IMR-90 (cell line): ENCODE measurements around the gene COMMD1. TPM values are rescaled to one million over a fixed set of nuclear protein-coding genes. Genes with fewer than 3 reads are reported as not detected.
"Not testable (repeated sequence)": the region's sequence is repeated elsewhere in the genome, so short reads cannot be mapped to it uniquely, and the experiment has no call there.

Experiments
- ATAC-seq: fragments of 200-7000 bp; cut with Tn5 transposase; 2 replicates; pipeline ENCODE4 v1.9.1; 2020; ENCODE audit warnings: low read depth, mild to moderate bottlenecking, moderate library complexity
- BruUV-seq: library from RNA; stranded (reverse); fragments of 400-500 nt; replicated peaks from 2 replicates; lab custom pipeline; 2021; lab: Mats Ljungman, UMichigan
- CTCF ChIA-PET: fragments of 300-600 bp; formaldehyde crosslinking; extraction: SDS; loops from one replicate; lab custom pipeline; 2021; ENCODE audit warnings: antibody characterized with exemption; lab: Yijun Ruan, JAX
- POLR2A ChIA-PET: fragments of 300-600 bp; sonication (Branson Sonifier 250); formaldehyde crosslinking; loops from one replicate; lab custom pipeline; 2022; ENCODE audit warnings: antibody characterized with exemption; ENCODE audit not compliant: unreplicated experiment; lab: Charles Lee
- DNase-seq: peaks from one replicate; pipeline ENCODE4 v3.0.0; 2013
- H2AFZ ChIP-seq: replicated peaks from 2 replicates; pipeline ENCODE3; 2013; ENCODE audit warnings: low read length, mild to moderate bottlenecking; ENCODE audit not compliant: poor library complexity
- H2AK5ac ChIP-seq: 2 replicates; pipeline ENCODE4 v1.6.1; 2013; ENCODE audit warnings: low read depth, low read length, inconsistent platforms
- H2AK9ac ChIP-seq: replicated peaks from 2 replicates; pipeline ENCODE3; 2013; ENCODE audit warnings: mild to moderate bottlenecking, low read depth, low read length, moderate library complexity; ENCODE audit not compliant: poor library complexity
- H2BK120ac ChIP-seq: 2 replicates; pipeline ENCODE4 v1.6.1; 2013; ENCODE audit warnings: low read depth, low read length, inconsistent platforms
- H2BK15ac ChIP-seq: 3 replicates; pipeline ENCODE4 v1.6.1; 2013; ENCODE audit warnings: low read depth, low read length, inconsistent platforms
- H2BK20ac ChIP-seq: 2 replicates; pipeline ENCODE4 v1.6.1; 2013; ENCODE audit warnings: low read depth, mild to moderate bottlenecking, inconsistent platforms, low read length, moderate library complexity
- H2BK5ac ChIP-seq: 2 replicates; pipeline ENCODE4 v1.6.1; 2013; ENCODE audit warnings: mild to moderate bottlenecking, low read depth, low read length, inconsistent platforms; ENCODE audit not compliant: poor library complexity, severe bottlenecking
- H3K14ac ChIP-seq: replicated peaks from 2 replicates; pipeline ENCODE4 v1.6.1; 2013; ENCODE audit warnings: low read depth, low read length, inconsistent platforms
- H3K18ac ChIP-seq: 2 replicates; pipeline ENCODE4 v1.6.1; 2013; ENCODE audit warnings: low read depth, low read length, control low read depth
- H3K23ac ChIP-seq: 2 replicates; pipeline ENCODE4 v1.6.1; 2013; ENCODE audit warnings: low read depth, low read length, inconsistent platforms
- H3K27ac ChIP-seq: 2 replicates; pipeline ENCODE4 v1.5.1; 2013; ENCODE audit warnings: mild to moderate bottlenecking, control low read depth, low read length; ENCODE audit not compliant: insufficient read depth
- H3K27me3 ChIP-seq: 2 replicates; pipeline ENCODE4 v1.6.1; 2013; ENCODE audit warnings: low read length; ENCODE audit not compliant: control insufficient read depth, insufficient read depth
- H3K36me3 ChIP-seq: 2 replicates; pipeline ENCODE4 v1.6.1; 2013; ENCODE audit warnings: low read length, mixed read lengths; ENCODE audit not compliant: control insufficient read depth, insufficient read depth
- H3K4ac ChIP-seq: 2 replicates; pipeline ENCODE4 v1.6.1; 2013; ENCODE audit warnings: low read depth, low read length, inconsistent platforms
- H3K4me1 ChIP-seq: 2 replicates; pipeline ENCODE4 v1.6.1; 2013; ENCODE audit warnings: low read length, mixed read lengths; ENCODE audit not compliant: control insufficient read depth, insufficient read depth
- H3K4me2 ChIP-seq: 2 replicates; pipeline ENCODE4 v1.6.1; 2013; ENCODE audit warnings: low read depth, mild to moderate bottlenecking, control low read depth, low read length, moderate library complexity
- H3K4me3 ChIP-seq: 2 replicates; pipeline ENCODE4 v1.5.1; 2013; ENCODE audit warnings: low read depth, mild to moderate bottlenecking, control low read depth, low read length, moderate library complexity; ENCODE audit not compliant: insufficient read depth
- H3K56ac ChIP-seq: 2 replicates; pipeline ENCODE4 v1.6.1; 2013; ENCODE audit warnings: low read length, inconsistent platforms; ENCODE audit not compliant: insufficient read depth; ENCODE audit errors: extremely low read depth
- H3K79me1 ChIP-seq, 2 experiments: 2 replicates each; pipeline ENCODE4 v1.6.1; 2013; ENCODE audit warnings: low read length in 2 of 2, inconsistent platforms in 1 of 2, low read depth in 1 of 2
- H3K9ac ChIP-seq: 2 replicates; pipeline ENCODE4 v1.6.1; 2013; ENCODE audit warnings: low read depth, low read length, control low read depth
- H3K9me1 ChIP-seq: 2 replicates; pipeline ENCODE4 v1.6.1; 2013; ENCODE audit warnings: low read length, inconsistent platforms; ENCODE audit not compliant: insufficient read depth
- H3K9me3 ChIP-seq: 2 replicates; pipeline ENCODE4 v1.6.1; 2013; ENCODE audit warnings: low read length; ENCODE audit not compliant: control insufficient read depth, insufficient read depth
- H4K20me1 ChIP-seq: 2 replicates; pipeline ENCODE4 v1.6.1; 2013; ENCODE audit warnings: low read length, inconsistent platforms; ENCODE audit not compliant: insufficient read depth
- H4K5ac ChIP-seq: 2 replicates; pipeline ENCODE4 v1.6.1; 2013; ENCODE audit warnings: mild to moderate bottlenecking, low read depth, low read length, control low read depth
- H4K8ac ChIP-seq, 2 experiments: 2 replicates each; pipeline ENCODE4 v1.6.1; 2013; ENCODE audit warnings: low read depth in 2 of 2, low read length in 2 of 2, control low read depth in 1 of 2, inconsistent platforms in 1 of 2
- H4K91ac ChIP-seq: 2 replicates; pipeline ENCODE4 v1.6.1; 2013; ENCODE audit warnings: low read depth, low read length, inconsistent platforms; ENCODE audit not compliant: insufficient read depth
- MAFK ChIP-seq: IDR thresholded peaks from 2 replicates; pipeline ENCODE4 v1.6.1; 2012; ENCODE audit warnings: low read depth, low read length, improper control_type of control experiment
- RCOR1 ChIP-seq: IDR thresholded peaks from 2 replicates; pipeline ENCODE4 v1.6.1; 2012; ENCODE audit warnings: mild to moderate bottlenecking, low read length, improper control_type of control experiment; ENCODE audit not compliant: insufficient replicate concordance
- WGBS, 2 experiments: methylation state at CpG; one replicate each; pipeline versions ENCODE4 v1.1.5 to v1.1.7; 2013; ENCODE audit warnings: missing lambda C conversion rate in 2 of 2; ENCODE audit not compliant: insufficient read length in 1 of 2; ENCODE audit errors: extremely low coverage in 2 of 2; 5-methylcytosine and 5-hydroxymethylcytosine counted together
- dilution Hi-C: fragments of 300-500 bp; cut with HindIII; formaldehyde crosslinking; loops from one replicate; pipeline ENCODE4 v1.14.3; 2018; ENCODE audit warnings: low sequenced_read_pairs; ENCODE audit not compliant: unreplicated experiment
- in situ Hi-C: fragments of 300-500 bp; cut with MboI; formaldehyde crosslinking; loops from 3 replicates; pipeline ENCODE4 v1.14.3; 2019; ENCODE audit warnings: low sequenced_read_pairs, inconsistent platforms, mixed read lengths
- intact Hi-C: fragments of 100-400 bp; cut with micrococcal nuclease; formaldehyde crosslinking; loops from 2 replicates; pipeline ENCODE4 v1.10.0; 2022
- polyA plus RNA-seq, 3 experiments: library from polyadenylated mRNA; depleted of rRNA; stranded (reverse); fragments of >200 nt; gene quantifications; 2 replicates each; pipeline ENCODE4 v1.2.3, GENCODE V29; 2012; ENCODE audit warnings: low replicate concordance in 1 of 3
- total RNA-seq: library from RNA; depleted of rRNA; stranded (reverse); fragments of >200 nt; gene quantifications from 2 replicates; pipeline ENCODE4 v1.2.3, GENCODE V29; 2012
- TF ChIP-seq, protein P1 (sequence below): fragments of 150-350 bp; IDR thresholded peaks from 2 replicates; pipeline ENCODE4 v1.6.1; 2017; ENCODE audit warnings: mild to moderate bottlenecking, antibody characterized with exemption, low read length, low read depth
- TF ChIP-seq, protein P2 (sequence below): conservative IDR thresholded peaks from 2 replicates; pipeline ENCODE4 v1.5.1; 2012; ENCODE audit warnings: mild to moderate bottlenecking, low read depth, low read length, improper control_type of control experiment

Gene COMMD1
- total and polyA plus RNA-seq, 2 of the 4 experiments (the other 2 are of a cell fraction): 42.8 to 60.4 TPM

- Histone ChIP-seq H3K27me3 (no peaks in the 10 kb centered on the region), H3K9me1 (no peaks in the 10 kb centered on the region), H4K20me1 (no peaks in the 10 kb centered on the region), H2BK5ac (no peak overlapping the region), H3K18ac (no peak overlapping the region), H3K14ac (no peak overlapping the region), H4K5ac (no peak overlapping the region), H2AK9ac (no peak overlapping the region), H3K79me1 (peaks cover 0 to 8% of the 10 kb centered on the region in 2 experiments; a peak in 2 of 4 replicates), H4K91ac (no peak overlapping the region), H3K27ac (no peak overlapping the region), H2AFZ (no peak overlapping the region), H3K4me2 (no peak overlapping the region), H3K36me3 (no peaks in the 10 kb centered on the region), H3K4me3 (no peak overlapping the region), H3K4me1 (no peaks in the 10 kb centered on the region), H2AK5ac (no peak overlapping the region), H2BK15ac (no peak overlapping the region), H3K4ac (no peak overlapping the region), H3K9ac (no peak overlapping the region), H3K9me3 (no peaks in the 10 kb centered on the region), H2BK20ac (no peak overlapping the region), H3K56ac (no peak overlapping the region), H3K23ac (no peak overlapping the region), H2BK120ac (no peak overlapping the region), H4K8ac (no peak overlapping the region)
- POLR2A ChIA-PET: no interaction called here
- DNase-seq (no peak), ATAC-seq (no peak)
- TF ChIP-seq, protein P1, sequence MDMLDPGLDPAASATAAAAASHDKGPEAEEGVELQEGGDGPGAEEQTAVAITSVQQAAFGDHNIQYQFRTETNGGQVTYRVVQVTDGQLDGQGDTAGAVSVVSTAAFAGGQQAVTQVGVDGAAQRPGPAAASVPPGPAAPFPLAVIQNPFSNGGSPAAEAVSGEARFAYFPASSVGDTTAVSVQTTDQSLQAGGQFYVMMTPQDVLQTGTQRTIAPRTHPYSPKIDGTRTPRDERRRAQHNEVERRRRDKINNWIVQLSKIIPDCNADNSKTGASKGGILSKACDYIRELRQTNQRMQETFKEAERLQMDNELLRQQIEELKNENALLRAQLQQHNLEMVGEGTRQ: no peak
- no peak for TF ChIP-seq RCOR1
- TF ChIP-seq MAFK: no peak
- TF ChIP-seq, protein P2, sequence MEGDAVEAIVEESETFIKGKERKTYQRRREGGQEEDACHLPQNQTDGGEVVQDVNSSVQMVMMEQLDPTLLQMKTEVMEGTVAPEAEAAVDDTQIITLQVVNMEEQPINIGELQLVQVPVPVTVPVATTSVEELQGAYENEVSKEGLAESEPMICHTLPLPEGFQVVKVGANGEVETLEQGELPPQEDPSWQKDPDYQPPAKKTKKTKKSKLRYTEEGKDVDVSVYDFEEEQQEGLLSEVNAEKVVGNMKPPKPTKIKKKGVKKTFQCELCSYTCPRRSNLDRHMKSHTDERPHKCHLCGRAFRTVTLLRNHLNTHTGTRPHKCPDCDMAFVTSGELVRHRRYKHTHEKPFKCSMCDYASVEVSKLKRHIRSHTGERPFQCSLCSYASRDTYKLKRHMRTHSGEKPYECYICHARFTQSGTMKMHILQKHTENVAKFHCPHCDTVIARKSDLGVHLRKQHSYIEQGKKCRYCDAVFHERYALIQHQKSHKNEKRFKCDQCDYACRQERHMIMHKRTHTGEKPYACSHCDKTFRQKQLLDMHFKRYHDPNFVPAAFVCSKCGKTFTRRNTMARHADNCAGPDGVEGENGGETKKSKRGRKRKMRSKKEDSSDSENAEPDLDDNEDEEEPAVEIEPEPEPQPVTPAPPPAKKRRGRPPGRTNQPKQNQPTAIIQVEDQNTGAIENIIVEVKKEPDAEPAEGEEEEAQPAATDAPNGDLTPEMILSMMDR: no peak
- intact Hi-C loops: no loop called here
- CTCF ChIA-PET: interaction anchor here (1.2 kb wide), 1 partner anchor 12 kb away, joined by 3 read pairs; no protein-coding TSS in a partner anchor
- dilution Hi-C loops: no loop called here
- BruUV-seq: no TSS peak
- in situ Hi-C loops: loop anchor here (5.0 kb wide), 1 partner anchor 411 kb away; no protein-coding TSS in a partner anchor
Observed at GRCh38 chr2:62001431-62001830, 96.0 kb downstream of the COMMD1 start.

GRCh38 chr2:62004428-62004827, 99.0 kb downstream of the COMMD1 start:
- CTCF ChIA-PET, H3K27me3 ChIP-seq: not testable (repeated sequence)

More at GRCh38 chr2:62004428-62004827, 99.0 kb downstream of the COMMD1 start:
- H4K20me1 ChIP-seq, H3K36me3 ChIP-seq, H3K23ac ChIP-seq, H2BK15ac ChIP-seq, H4K5ac ChIP-seq, H2BK120ac ChIP-seq, H3K27ac ChIP-seq, H3K9me1 ChIP-seq, H3K4me2 ChIP-seq, H4K91ac ChIP-seq, H3K18ac ChIP-seq, H2AK9ac ChIP-seq, H3K4me3 ChIP-seq, H4K8ac ChIP-seq, H2AK5ac ChIP-seq, POLR2A ChIA-PET, ATAC-seq, DNase-seq, intact Hi-C loops, H3K9me3 ChIP-seq, H2BK20ac ChIP-seq, H3K4me1 ChIP-seq, H3K9ac ChIP-seq, BruUV-seq, H3K56ac ChIP-seq, H2AFZ ChIP-seq, H3K14ac ChIP-seq, H2BK5ac ChIP-seq, dilution Hi-C loops, H3K79me1 ChIP-seq, H3K4ac ChIP-seq: not testable (repeated sequence)
- WGBS, 2 experiments: no CpG with 5 or more reads among the region's 5 CpGs
- in situ Hi-C loops: loop anchor here (5.0 kb wide), 1 partner anchor 408 kb away; no protein-coding TSS in a partner anchor
